ENCODE data around the gene ARPP21. TPM values are rescaled to one million over a fixed set of nuclear protein-coding genes. Genes with fewer than 3 reads are reported as not detected.
"Not testable (repeated sequence)": the region's sequence is repeated elsewhere in the genome, so short reads cannot be mapped to it uniquely, and the experiment has no call there.

The ARPP21 gene
- total RNA-seq, 1 donor: not detected

GRCh38 chr3:35790764-35791163, 151.4 kb downstream of the ARPP21 start:
- no peak for TF ChIP-seq CTCF (IDR thresholded peaks at IDR 0.05; ENCODE audit: extremely low read depth, low read depth, low read length)
- no peaks in the 10 kb centered on the region for H3K4me1 ChIP-seq (ENCODE audit: insufficient read depth, low read length)
- H3K27me3 ChIP-seq (ENCODE audit: insufficient read depth, low read length): no peaks in the 10 kb centered on the region
- no peak for DNase-seq (ENCODE audit: insufficient read length, low spot score, missing footprints)
- no peak overlapping the region for H3K4me2 ChIP-seq (ENCODE audit: insufficient read depth, low read length)
- H2AFZ ChIP-seq (ENCODE audit: low read length): no peak overlapping the region
- H3K9me3 ChIP-seq (ENCODE audit: low read depth, low read length): no peaks in the 10 kb centered on the region
- no peaks in the 10 kb centered on the region for H3K36me3 ChIP-seq (ENCODE audit: insufficient read depth, low read length)
- no peak overlapping the region for H3K4me3 ChIP-seq (ENCODE audit: insufficient read depth, low read length)
- H4K20me1 ChIP-seq (ENCODE audit: insufficient read depth, low read length): no peaks in the 10 kb centered on the region
- no peak overlapping the region for H3K27ac ChIP-seq (ENCODE audit: low read depth, low read length)
- no peaks in the 10 kb centered on the region for H3K79me2 ChIP-seq (ENCODE audit: insufficient read depth, low read length)

GRCh38 chr3:35793667-35794066, 154.3 kb downstream of the ARPP21 start:
- H3K27ac ChIP-seq (ENCODE audit: low read depth, low read length): no peak overlapping the region
- H3K9me3 ChIP-seq (ENCODE audit: low read depth, low read length): no peaks in the 10 kb centered on the region
- no peak for DNase-seq (ENCODE audit: insufficient read length, low spot score, missing footprints)
- H3K79me2 ChIP-seq (ENCODE audit: insufficient read depth, low read length): no peaks in the 10 kb centered on the region
- no peaks in the 10 kb centered on the region for H4K20me1 ChIP-seq (ENCODE audit: insufficient read depth, low read length)
- H3K4me1 ChIP-seq (ENCODE audit: insufficient read depth, low read length): no peaks in the 10 kb centered on the region
- TF ChIP-seq CTCF (IDR thresholded peaks at IDR 0.05; ENCODE audit: extremely low read depth, low read depth, low read length): no peak
- no peak overlapping the region for H3K4me3 ChIP-seq (ENCODE audit: insufficient read depth, low read length)
- no peaks in the 10 kb centered on the region for H3K27me3 ChIP-seq (ENCODE audit: insufficient read depth, low read length)
- no peak overlapping the region for H3K4me2 ChIP-seq (ENCODE audit: insufficient read depth, low read length)
- H3K36me3 ChIP-seq (ENCODE audit: insufficient read depth, low read length): no peaks in the 10 kb centered on the region
- H2AFZ ChIP-seq (ENCODE audit: low read length): no peak overlapping the region

GRCh38 chr3:35800960-35801459, 161.7 kb downstream of the ARPP21 start:
- H2AFZ ChIP-seq (ENCODE audit: low read length): no peak overlapping the region
- H4K20me1 ChIP-seq (ENCODE audit: insufficient read depth, low read length): no peaks in the 10 kb centered on the region
- H3K4me3 ChIP-seq (ENCODE audit: insufficient read depth, low read length): no peak overlapping the region
- H3K9me3 ChIP-seq (ENCODE audit: low read depth, low read length): no peaks in the 10 kb centered on the region
- H3K36me3 ChIP-seq (ENCODE audit: insufficient read depth, low read length): no peaks in the 10 kb centered on the region
- no peaks in the 10 kb centered on the region for H3K4me1 ChIP-seq (ENCODE audit: insufficient read depth, low read length)
- no peak overlapping the region for H3K4me2 ChIP-seq (ENCODE audit: insufficient read depth, low read length)
- H3K79me2 ChIP-seq (ENCODE audit: insufficient read depth, low read length): no peaks in the 10 kb centered on the region
- no peak for DNase-seq (ENCODE audit: insufficient read length, low spot score, missing footprints)
- no peak for TF ChIP-seq CTCF (IDR thresholded peaks at IDR 0.05; ENCODE audit: extremely low read depth, low read depth, low read length)
- H3K27ac ChIP-seq (ENCODE audit: low read depth, low read length): no peak overlapping the region
- H3K27me3 ChIP-seq (ENCODE audit: insufficient read depth, low read length): no peaks in the 10 kb centered on the region

GRCh38 chr3:35814531-35814930, 175.2 kb downstream of the ARPP21 start:
- no peaks in the 10 kb centered on the region for H3K9me3 ChIP-seq (ENCODE audit: low read depth, low read length)

GRCh38 chr3:35815796-35816195, 176.5 kb downstream of the ARPP21 start:
- H3K4me2 ChIP-seq (ENCODE audit: insufficient read depth, low read length): not testable (repeated sequence)

More at GRCh38 chr3:35814531-35814930, 175.2 kb downstream of the ARPP21 start:
- no peak for TF ChIP-seq CTCF (IDR thresholded peaks at IDR 0.05; ENCODE audit: extremely low read depth, low read depth, low read length)
- Histone ChIP-seq H3K4me2 (ENCODE audit: insufficient read depth, low read length) (no peak overlapping the region), H3K4me1 (ENCODE audit: insufficient read depth, low read length) (no peaks in the 10 kb centered on the region), H4K20me1 (ENCODE audit: insufficient read depth, low read length) (no peaks in the 10 kb centered on the region), H2AFZ (ENCODE audit: low read length) (no peak overlapping the region), H3K27me3 (ENCODE audit: insufficient read depth, low read length) (no peaks in the 10 kb centered on the region), H3K79me2 (ENCODE audit: insufficient read depth, low read length) (no peaks in the 10 kb centered on the region), H3K36me3 (ENCODE audit: insufficient read depth, low read length) (no peaks in the 10 kb centered on the region), H3K27ac (ENCODE audit: low read depth, low read length) (no peak overlapping the region), H3K4me3 (ENCODE audit: insufficient read depth, low read length) (no peak overlapping the region)
- DNase-seq (ENCODE audit: insufficient read length, low spot score, missing footprints): no peak

More at GRCh38 chr3:35815796-35816195, 176.5 kb downstream of the ARPP21 start:
- not testable (repeated sequence) for H3K4me3 ChIP-seq (ENCODE audit: insufficient read depth, low read length); H4K20me1 ChIP-seq (ENCODE audit: insufficient read depth, low read length); H3K36me3 ChIP-seq (ENCODE audit: insufficient read depth, low read length); H2AFZ ChIP-seq (ENCODE audit: low read length); H3K27me3 ChIP-seq (ENCODE audit: insufficient read depth, low read length); H3K79me2 ChIP-seq (ENCODE audit: insufficient read depth, low read length); H3K4me1 ChIP-seq (ENCODE audit: insufficient read depth, low read length); H3K9me3 ChIP-seq (ENCODE audit: low read depth, low read length); H3K27ac ChIP-seq (ENCODE audit: low read depth, low read length); DNase-seq (ENCODE audit: insufficient read length, low spot score, missing footprints)
